HCT116 (cell line): ENCODE results near the gene CNTNAP2. TPM values are rescaled to one million over a fixed set of nuclear protein-coding genes. Genes with fewer than 3 reads are reported as not detected.

Experiments
- ATAC-seq: fragments of 200-7000 bp; cut with Tn5 transposase; 2 replicates; pipeline ENCODE4 v1.9.1; 2020; ENCODE audit warnings: mild to moderate bottlenecking, moderate library complexity
- BruUV-seq: library from RNA; stranded (reverse); fragments of 400-500 nt; replicated peaks from 2 replicates; lab custom pipeline; 2021; lab: Mats Ljungman, UMichigan
- CTCF ChIA-PET: fragments of 300-600 bp; sonication (Branson Sonifier 250); formaldehyde crosslinking; loops from one replicate; lab custom pipeline; 2021; ENCODE audit warnings: antibody characterized with exemption; lab: Charles Lee
- POLR2A ChIA-PET: fragments of 300-600, 350-600 bp; sonication (Branson Sonifier 250); formaldehyde crosslinking; loops from one replicate; lab custom pipeline; 2021; ENCODE audit warnings: antibody characterized with exemption; lab: Charles Lee
- RAD21 ChIA-PET, 2 experiments: fragments of 300-600 bp; sonication (Branson Sonifier 250); formaldehyde crosslinking; loops; one replicate each; lab custom pipeline; 2023; ENCODE audit warnings: low total read pairs in 2 of 2; ENCODE audit not compliant: uncharacterized antibody in 2 of 2, unreplicated experiment in 2 of 2, low non-redundant PET in 1 of 2; lab: Charles Lee
- DNase-seq: peaks from one replicate; pipeline ENCODE4 v3.0.0-alpha.2; 2010; ENCODE audit warnings: low read depth, low spot score
- H2AFZ ChIP-seq: fragments of 200-600 bp; shearing (Covaris generic), sonication (generic); 2 replicates; pipeline ENCODE4 v1.6.1; 2017; ENCODE audit warnings: low read depth, mixed run types, mixed read lengths, antibody characterized with exemption, low read length; ENCODE audit not compliant: poor library complexity, severe bottlenecking
- H3K27ac ChIP-seq: 2 replicates; pipeline ENCODE4 v1.5.1; 2012; ENCODE audit warnings: low read depth, low read length
- H3K27me3 ChIP-seq: fragments of 200-600 bp; sonication (generic); 2 replicates; pipeline ENCODE4 v1.6.1; 2016; ENCODE audit warnings: mixed run types, low read length, mixed read lengths; ENCODE audit not compliant: insufficient read depth
- H3K36me3 ChIP-seq, 2 experiments: fragments of 200-500 bp in 1 of 2; fragments of 200-600 bp in 1 of 2; sonication (Bioruptor generic) in 1 of 2; sonication (generic) in 1 of 2; 2 replicates each; pipeline versions ENCODE4 v1.5.1 to v1.6.1; 2014 to 2016; ENCODE audit warnings: low read length in 2 of 2, inconsistent platforms in 1 of 2, mixed read lengths in 1 of 2, mixed run types in 1 of 2; ENCODE audit not compliant: insufficient read depth in 2 of 2, control insufficient read depth in 1 of 2
- H3K4me1 ChIP-seq, 2 experiments: fragments of 200-600 bp in 1 of 2; sonication (generic) in 1 of 2; 2 replicates each; pipeline versions ENCODE4 v1.5.1 to v1.6.1; 2012 to 2017; ENCODE audit warnings: low read length in 2 of 2, inconsistent platforms in 1 of 2, mild to moderate bottlenecking in 1 of 2, mixed read lengths in 1 of 2, mixed run types in 1 of 2, moderate library complexity in 1 of 2; ENCODE audit not compliant: insufficient read depth in 2 of 2, control insufficient read depth in 1 of 2
- H3K4me2 ChIP-seq: fragments of 200-600 bp; sonication (generic); 2 replicates; pipeline ENCODE4 v1.6.1; 2017; ENCODE audit warnings: mixed run types, low read length, mixed read lengths
- H3K4me3 ChIP-seq, 2 experiments: fragments of 200-600 bp in 1 of 2; sonication (generic) in 1 of 2; replicated peaks in 1 of 2; 2 replicates each; pipeline ENCODE4 v1.5.1; 2011 to 2016; ENCODE audit warnings: low read length in 2 of 2, control low read depth in 1 of 2, low read depth in 1 of 2, mild to moderate bottlenecking in 1 of 2, mixed read lengths in 1 of 2, mixed run types in 1 of 2
- H3K79me2 ChIP-seq: fragments of 200-600 bp; sonication (generic); 2 replicates; pipeline ENCODE4 v1.6.1; 2017; ENCODE audit warnings: mild to moderate bottlenecking, mixed run types, low read length, moderate library complexity, mixed read lengths; ENCODE audit not compliant: insufficient read depth
- H3K9ac ChIP-seq: fragments of 200-600 bp; sonication (generic); 2 replicates; pipeline ENCODE4 v1.6.1; 2016; ENCODE audit warnings: low read length, mixed read lengths
- H3K9me2 ChIP-seq: fragments of 200-600 bp; sonication (generic), shearing (Covaris generic); 2 replicates; pipeline ENCODE4 v1.6.1; 2017; ENCODE audit warnings: mixed run types, mild to moderate bottlenecking, moderate library complexity; ENCODE audit not compliant: insufficient read depth
- H3K9me3 ChIP-seq, 2 experiments: fragments of 200-500 bp in 1 of 2; fragments of 200-600 bp in 1 of 2; sonication (Bioruptor generic) in 1 of 2; sonication (generic) in 1 of 2; 2 replicates each; pipeline ENCODE4 v1.6.1; 2014 to 2017; ENCODE audit warnings: low read length in 2 of 2, mixed read lengths in 2 of 2, inconsistent platforms in 1 of 2, low read depth in 1 of 2, mild to moderate bottlenecking in 1 of 2, mixed run types in 1 of 2, moderate library complexity in 1 of 2; ENCODE audit not compliant: control insufficient read depth in 1 of 2, insufficient read depth in 1 of 2
- H4K20me1 ChIP-seq: fragments of 200-600 bp; sonication (generic), shearing (Covaris generic); 2 replicates; pipeline ENCODE4 v1.6.1; 2017; ENCODE audit warnings: mixed run types, mild to moderate bottlenecking, moderate library complexity; ENCODE audit not compliant: insufficient read depth
- CTCF ChIP-seq, 3 experiments: fragments of 200-600 bp in 1 of 3; sonication (generic) in 1 of 3; IDR thresholded peaks in 2 of 3; conservative IDR thresholded peaks in 1 of 3; 2 replicates each; pipeline ENCODE4 v1.5.1; 2012 to 2017; ENCODE audit warnings: low read depth in 2 of 3, low read length in 2 of 3, antibody characterized with exemption in 1 of 3, borderline replicate concordance in 1 of 3, control low read depth in 1 of 3, mild to moderate bottlenecking in 1 of 3, mixed read lengths in 1 of 3, mixed run types in 1 of 3, moderate library complexity in 1 of 3; ENCODE audit not compliant: insufficient read depth in 1 of 3
- EGR1 ChIP-seq: IDR thresholded peaks from 2 replicates; pipeline ENCODE4 v1.6.1; 2012; ENCODE audit warnings: low read depth
- EZH2 ChIP-seq: fragments of 200-600 bp; sonication (generic); IDR thresholded peaks from 2 replicates; pipeline ENCODE4 v1.6.1; 2017; ENCODE audit warnings: antibody characterized with exemption, mixed run types
- EZH2phosphoT487 ChIP-seq: fragments of 200-600 bp; IDR thresholded peaks from 2 replicates; pipeline ENCODE4 v1.6.1; 2018; ENCODE audit warnings: antibody characterized with exemption, borderline replicate concordance
- JUND ChIP-seq: IDR thresholded peaks from 2 replicates; pipeline ENCODE4 v1.6.1; 2012
- POLR2A ChIP-seq: IDR thresholded peaks from 2 replicates; pipeline ENCODE4 v1.7.0; 2011; ENCODE audit warnings: borderline replicate concordance; ENCODE audit not compliant: insufficient read depth, insufficient read length; ENCODE audit errors: extremely low read depth
- POLR2AphosphoS5 ChIP-seq: IDR thresholded peaks from 2 replicates; pipeline ENCODE4 v1.6.1; 2011; ENCODE audit warnings: mild to moderate bottlenecking, low read depth, low read length, moderate library complexity
- RAD21 ChIP-seq: IDR thresholded peaks from 2 replicates; pipeline ENCODE4 v1.6.1; 2012; ENCODE audit warnings: low read depth, mild to moderate bottlenecking
- SP1 ChIP-seq: IDR thresholded peaks from 2 replicates; pipeline ENCODE4 v1.6.1; 2012; ENCODE audit warnings: low read depth
- TCF7L2 ChIP-seq: IDR thresholded peaks from 2 replicates; pipeline ENCODE4 v1.7.0; 2011; ENCODE audit warnings: borderline replicate concordance, inconsistent platforms; ENCODE audit not compliant: insufficient read depth, insufficient read length; ENCODE audit errors: extremely low read depth
- ZFX ChIP-seq: fragments of 450-650 bp; IDR thresholded peaks from 2 replicates; pipeline ENCODE4 v1.6.1; 2017
- intact Hi-C: fragments of 100-400 bp; cut with micrococcal nuclease; formaldehyde crosslinking; loops from 2 replicates; pipeline ENCODE4 v1.10.0; 2022
- total RNA-seq: library from RNA; stranded (reverse); gene quantifications from one replicate; pipeline ENCODE4 v1.2.1, GENCODE V29; 2021; ENCODE audit not compliant: unreplicated experiment
- TF ChIP-seq, protein P1 (sequence below): IDR thresholded peaks from 2 replicates; pipeline ENCODE4 v1.6.1; 2012; ENCODE audit warnings: low read depth
- TF ChIP-seq, protein P2 (sequence below): IDR thresholded peaks from 2 replicates; pipeline ENCODE4 v1.6.1; 2012

Gene CNTNAP2
- total RNA-seq, 1 experiment from 2014 or later: 0.37 TPM

DNA sequence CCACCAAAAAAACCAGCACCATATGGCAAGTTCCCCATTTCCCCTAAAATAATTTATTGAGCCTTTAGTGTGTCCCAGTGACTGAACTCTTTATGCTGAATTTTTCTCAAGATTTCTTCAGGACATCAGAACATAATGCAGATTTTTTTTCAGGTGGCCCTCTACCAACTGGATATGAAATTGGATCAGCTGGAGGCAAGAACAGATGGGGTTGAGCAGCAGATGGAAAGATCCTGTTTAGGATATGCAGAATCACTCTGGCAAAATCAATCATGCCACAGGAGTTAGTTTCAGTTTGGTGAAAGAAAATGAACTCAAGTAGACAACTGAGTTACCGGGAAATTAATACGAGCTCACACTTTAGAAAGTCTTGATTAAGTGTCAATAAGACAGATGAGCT, 1712.4 kb downstream of the CNTNAP2 start:
- peaks cover 4 to 7% of the 10 kb centered on the region in 2 experiments; a peak in 2 of 4 replicates for H3K9me3 ChIP-seq
- ChIA-PET POLR2A (no interaction called here), CTCF (no interaction called here), RAD21 (no interaction called here)
- H3K79me2 ChIP-seq: no peaks in the 10 kb centered on the region
- H3K36me3 ChIP-seq: no peaks in the 10 kb centered on the region; a peak in 1 of 4 replicates
- TF ChIP-seq EGR1 (no peak), SP1 (no peak), RAD21 (no peak), JUND (no peak), EZH2phosphoT487 (no peak), POLR2AphosphoS5 (no peak), TCF7L2 (no peak), CTCF (IDR thresholded peaks at IDR 0.05 in 2 of 3, conservative IDR thresholded peaks at IDR 0.05 in 1 of 3; ENCODE audit: borderline replicate concordance in 1 of 3, insufficient read depth in 1 of 3, low read depth in 2 of 3, low read length in 2 of 3) (no peak), EZH2 (no peak), ZFX (no peak), POLR2A (no peak)
- TF ChIP-seq, protein P1, sequence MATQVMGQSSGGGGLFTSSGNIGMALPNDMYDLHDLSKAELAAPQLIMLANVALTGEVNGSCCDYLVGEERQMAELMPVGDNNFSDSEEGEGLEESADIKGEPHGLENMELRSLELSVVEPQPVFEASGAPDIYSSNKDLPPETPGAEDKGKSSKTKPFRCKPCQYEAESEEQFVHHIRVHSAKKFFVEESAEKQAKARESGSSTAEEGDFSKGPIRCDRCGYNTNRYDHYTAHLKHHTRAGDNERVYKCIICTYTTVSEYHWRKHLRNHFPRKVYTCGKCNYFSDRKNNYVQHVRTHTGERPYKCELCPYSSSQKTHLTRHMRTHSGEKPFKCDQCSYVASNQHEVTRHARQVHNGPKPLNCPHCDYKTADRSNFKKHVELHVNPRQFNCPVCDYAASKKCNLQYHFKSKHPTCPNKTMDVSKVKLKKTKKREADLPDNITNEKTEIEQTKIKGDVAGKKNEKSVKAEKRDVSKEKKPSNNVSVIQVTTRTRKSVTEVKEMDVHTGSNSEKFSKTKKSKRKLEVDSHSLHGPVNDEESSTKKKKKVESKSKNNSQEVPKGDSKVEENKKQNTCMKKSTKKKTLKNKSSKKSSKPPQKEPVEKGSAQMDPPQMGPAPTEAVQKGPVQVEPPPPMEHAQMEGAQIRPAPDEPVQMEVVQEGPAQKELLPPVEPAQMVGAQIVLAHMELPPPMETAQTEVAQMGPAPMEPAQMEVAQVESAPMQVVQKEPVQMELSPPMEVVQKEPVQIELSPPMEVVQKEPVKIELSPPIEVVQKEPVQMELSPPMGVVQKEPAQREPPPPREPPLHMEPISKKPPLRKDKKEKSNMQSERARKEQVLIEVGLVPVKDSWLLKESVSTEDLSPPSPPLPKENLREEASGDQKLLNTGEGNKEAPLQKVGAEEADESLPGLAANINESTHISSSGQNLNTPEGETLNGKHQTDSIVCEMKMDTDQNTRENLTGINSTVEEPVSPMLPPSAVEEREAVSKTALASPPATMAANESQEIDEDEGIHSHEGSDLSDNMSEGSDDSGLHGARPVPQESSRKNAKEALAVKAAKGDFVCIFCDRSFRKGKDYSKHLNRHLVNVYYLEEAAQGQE: no peak
- TF ChIP-seq, protein P2, sequence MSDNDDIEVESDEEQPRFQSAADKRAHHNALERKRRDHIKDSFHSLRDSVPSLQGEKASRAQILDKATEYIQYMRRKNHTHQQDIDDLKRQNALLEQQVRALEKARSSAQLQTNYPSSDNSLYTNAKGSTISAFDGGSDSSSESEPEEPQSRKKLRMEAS: no peak
- no peaks in the 10 kb centered on the region for H4K20me1 ChIP-seq
- H2AFZ ChIP-seq: no peak overlapping the region
- intact Hi-C loops: no loop called here
- H3K9ac ChIP-seq: no peak overlapping the region
- no peak for DNase-seq
- H3K4me2 ChIP-seq: no peak overlapping the region
- no peak for ATAC-seq
- H3K27ac ChIP-seq: no peak overlapping the region
- H3K27me3 ChIP-seq: no peaks in the 10 kb centered on the region
- no TSS peak for BruUV-seq
- H3K4me1 ChIP-seq: no peaks in the 10 kb centered on the region
- H3K4me3 ChIP-seq: no peak overlapping the region
- H3K9me2 ChIP-seq: no peaks in the 10 kb centered on the region
